K562 (cell line): ENCODE measurements around the gene CDRT4. TPM values are rescaled to one million over a fixed set of nuclear protein-coding genes. Genes with fewer than 3 reads are reported as not detected.

Experiments
- ZBTB17 ChIP-seq: fragments of 450-650 bp; formaldehyde crosslinking; IDR thresholded peaks from 2 replicates; pipeline ENCODE4 v1.4.0; 2020; ENCODE audit warnings: mild to moderate bottlenecking
- polyA plus RNA-seq, 8 experiments: library from polyadenylated mRNA; depleted of rRNA in 4 of 8; stranded (reverse) in 5 of 8; unstranded in 3 of 8; fragments of >200 nt; fragmentation: Nextera tagmentation in 2 of 8; fragmentation: Illumina TruSeq in 1 of 8; extraction: Ambion mirVana in 2 of 8; extraction: Trizol in 1 of 8; gene quantifications; 2 replicates each; pipeline versions ENCODE4 v1.2.1 to v1.2.3, GENCODE V29; 2011 to 2014; ENCODE audit warnings: inconsistent platforms in 1 of 8, missing spikeins in 1 of 8
- total RNA-seq, 7 experiments: library from RNA; depleted of rRNA in 6 of 7; stranded (reverse); fragments of >200 nt in 6 of 7; fragmentation: Illumina TruSeq in 2 of 7; extraction: Trizol in 2 of 7; gene quantifications; 2 replicates each; pipeline versions ENCODE4 v1.2.1 to v1.2.3, GENCODE V29; 2011 to 2021; ENCODE audit warnings: low replicate concordance in 1 of 7
- TF ChIP-seq, protein P1 (sequence below): fragments of 450-650 bp; IDR thresholded peaks from 2 replicates; pipeline ENCODE4 v1.6.1; 2016; ENCODE audit warnings: mild to moderate bottlenecking, moderate library complexity
- TF ChIP-seq, protein P2 (sequence below), 2 experiments: fragments of 450-650 bp; IDR thresholded peaks; 2 replicates each; pipeline ENCODE4 v1.6.1; 2016

Gene CDRT4
- total and polyA plus RNA-seq, 9 of the 15 experiments (the other 6 are each of a cell fraction or from before 2014, with no cell fraction given), result 1.7 to 6.4 (median 3.5) TPM

DNA sequence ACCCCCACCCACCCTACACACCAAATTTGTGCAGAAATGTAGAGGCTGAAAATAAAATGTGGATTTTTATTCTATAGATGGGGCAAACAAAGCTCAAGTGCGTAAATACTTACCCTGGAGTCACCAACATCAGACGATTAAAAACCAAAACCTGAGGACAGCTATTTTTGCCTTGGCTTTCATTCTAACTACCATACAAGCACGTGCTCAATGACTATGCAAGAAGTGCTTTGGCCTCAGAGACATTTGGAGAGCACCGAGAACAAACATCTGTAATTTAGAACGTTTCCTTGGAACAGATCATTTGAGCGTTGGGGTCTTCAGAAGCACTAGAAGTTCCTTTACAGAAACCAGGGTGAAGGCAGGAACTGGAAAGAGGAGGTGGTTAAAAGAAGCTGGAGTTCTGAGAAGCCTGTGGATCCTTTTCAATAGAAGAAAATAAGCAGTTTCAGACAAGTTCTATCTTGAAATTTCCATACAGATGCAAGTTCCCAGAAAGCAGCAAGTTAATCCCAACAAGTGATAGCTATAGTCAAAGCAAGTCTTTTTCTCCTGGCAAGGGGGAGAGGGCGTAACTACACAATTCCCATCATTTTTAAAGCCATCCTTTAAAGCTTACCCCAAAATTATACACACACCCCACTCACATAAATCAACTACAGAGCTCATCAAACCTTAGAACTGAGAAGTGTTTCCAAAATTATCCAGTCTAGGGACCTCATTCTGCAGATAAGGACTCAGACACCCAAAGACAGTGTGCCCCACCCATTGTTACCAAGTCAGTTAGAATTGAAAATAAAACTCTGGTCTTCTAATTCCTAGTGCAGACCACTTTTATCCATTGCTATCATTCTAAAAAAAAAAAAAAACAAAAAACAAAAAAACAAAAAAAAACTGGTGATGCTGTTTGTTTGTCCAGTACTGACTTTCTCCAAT, 29.6 kb upstream of the CDRT4 start (continued):
- TF ChIP-seq, protein P1, sequence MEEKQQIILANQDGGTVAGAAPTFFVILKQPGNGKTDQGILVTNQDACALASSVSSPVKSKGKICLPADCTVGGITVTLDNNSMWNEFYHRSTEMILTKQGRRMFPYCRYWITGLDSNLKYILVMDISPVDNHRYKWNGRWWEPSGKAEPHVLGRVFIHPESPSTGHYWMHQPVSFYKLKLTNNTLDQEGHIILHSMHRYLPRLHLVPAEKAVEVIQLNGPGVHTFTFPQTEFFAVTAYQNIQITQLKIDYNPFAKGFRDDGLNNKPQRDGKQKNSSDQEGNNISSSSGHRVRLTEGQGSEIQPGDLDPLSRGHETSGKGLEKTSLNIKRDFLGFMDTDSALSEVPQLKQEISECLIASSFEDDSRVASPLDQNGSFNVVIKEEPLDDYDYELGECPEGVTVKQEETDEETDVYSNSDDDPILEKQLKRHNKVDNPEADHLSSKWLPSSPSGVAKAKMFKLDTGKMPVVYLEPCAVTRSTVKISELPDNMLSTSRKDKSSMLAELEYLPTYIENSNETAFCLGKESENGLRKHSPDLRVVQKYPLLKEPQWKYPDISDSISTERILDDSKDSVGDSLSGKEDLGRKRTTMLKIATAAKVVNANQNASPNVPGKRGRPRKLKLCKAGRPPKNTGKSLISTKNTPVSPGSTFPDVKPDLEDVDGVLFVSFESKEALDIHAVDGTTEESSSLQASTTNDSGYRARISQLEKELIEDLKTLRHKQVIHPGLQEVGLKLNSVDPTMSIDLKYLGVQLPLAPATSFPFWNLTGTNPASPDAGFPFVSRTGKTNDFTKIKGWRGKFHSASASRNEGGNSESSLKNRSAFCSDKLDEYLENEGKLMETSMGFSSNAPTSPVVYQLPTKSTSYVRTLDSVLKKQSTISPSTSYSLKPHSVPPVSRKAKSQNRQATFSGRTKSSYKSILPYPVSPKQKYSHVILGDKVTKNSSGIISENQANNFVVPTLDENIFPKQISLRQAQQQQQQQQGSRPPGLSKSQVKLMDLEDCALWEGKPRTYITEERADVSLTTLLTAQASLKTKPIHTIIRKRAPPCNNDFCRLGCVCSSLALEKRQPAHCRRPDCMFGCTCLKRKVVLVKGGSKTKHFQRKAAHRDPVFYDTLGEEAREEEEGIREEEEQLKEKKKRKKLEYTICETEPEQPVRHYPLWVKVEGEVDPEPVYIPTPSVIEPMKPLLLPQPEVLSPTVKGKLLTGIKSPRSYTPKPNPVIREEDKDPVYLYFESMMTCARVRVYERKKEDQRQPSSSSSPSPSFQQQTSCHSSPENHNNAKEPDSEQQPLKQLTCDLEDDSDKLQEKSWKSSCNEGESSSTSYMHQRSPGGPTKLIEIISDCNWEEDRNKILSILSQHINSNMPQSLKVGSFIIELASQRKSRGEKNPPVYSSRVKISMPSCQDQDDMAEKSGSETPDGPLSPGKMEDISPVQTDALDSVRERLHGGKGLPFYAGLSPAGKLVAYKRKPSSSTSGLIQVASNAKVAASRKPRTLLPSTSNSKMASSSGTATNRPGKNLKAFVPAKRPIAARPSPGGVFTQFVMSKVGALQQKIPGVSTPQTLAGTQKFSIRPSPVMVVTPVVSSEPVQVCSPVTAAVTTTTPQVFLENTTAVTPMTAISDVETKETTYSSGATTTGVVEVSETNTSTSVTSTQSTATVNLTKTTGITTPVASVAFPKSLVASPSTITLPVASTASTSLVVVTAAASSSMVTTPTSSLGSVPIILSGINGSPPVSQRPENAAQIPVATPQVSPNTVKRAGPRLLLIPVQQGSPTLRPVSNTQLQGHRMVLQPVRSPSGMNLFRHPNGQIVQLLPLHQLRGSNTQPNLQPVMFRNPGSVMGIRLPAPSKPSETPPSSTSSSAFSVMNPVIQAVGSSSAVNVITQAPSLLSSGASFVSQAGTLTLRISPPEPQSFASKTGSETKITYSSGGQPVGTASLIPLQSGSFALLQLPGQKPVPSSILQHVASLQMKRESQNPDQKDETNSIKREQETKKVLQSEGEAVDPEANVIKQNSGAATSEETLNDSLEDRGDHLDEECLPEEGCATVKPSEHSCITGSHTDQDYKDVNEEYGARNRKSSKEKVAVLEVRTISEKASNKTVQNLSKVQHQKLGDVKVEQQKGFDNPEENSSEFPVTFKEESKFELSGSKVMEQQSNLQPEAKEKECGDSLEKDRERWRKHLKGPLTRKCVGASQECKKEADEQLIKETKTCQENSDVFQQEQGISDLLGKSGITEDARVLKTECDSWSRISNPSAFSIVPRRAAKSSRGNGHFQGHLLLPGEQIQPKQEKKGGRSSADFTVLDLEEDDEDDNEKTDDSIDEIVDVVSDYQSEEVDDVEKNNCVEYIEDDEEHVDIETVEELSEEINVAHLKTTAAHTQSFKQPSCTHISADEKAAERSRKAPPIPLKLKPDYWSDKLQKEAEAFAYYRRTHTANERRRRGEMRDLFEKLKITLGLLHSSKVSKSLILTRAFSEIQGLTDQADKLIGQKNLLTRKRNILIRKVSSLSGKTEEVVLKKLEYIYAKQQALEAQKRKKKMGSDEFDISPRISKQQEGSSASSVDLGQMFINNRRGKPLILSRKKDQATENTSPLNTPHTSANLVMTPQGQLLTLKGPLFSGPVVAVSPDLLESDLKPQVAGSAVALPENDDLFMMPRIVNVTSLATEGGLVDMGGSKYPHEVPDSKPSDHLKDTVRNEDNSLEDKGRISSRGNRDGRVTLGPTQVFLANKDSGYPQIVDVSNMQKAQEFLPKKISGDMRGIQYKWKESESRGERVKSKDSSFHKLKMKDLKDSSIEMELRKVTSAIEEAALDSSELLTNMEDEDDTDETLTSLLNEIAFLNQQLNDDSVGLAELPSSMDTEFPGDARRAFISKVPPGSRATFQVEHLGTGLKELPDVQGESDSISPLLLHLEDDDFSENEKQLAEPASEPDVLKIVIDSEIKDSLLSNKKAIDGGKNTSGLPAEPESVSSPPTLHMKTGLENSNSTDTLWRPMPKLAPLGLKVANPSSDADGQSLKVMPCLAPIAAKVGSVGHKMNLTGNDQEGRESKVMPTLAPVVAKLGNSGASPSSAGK, result peak; percentile 32; the same call in 1 of the 2 replicates
- TF ChIP-seq, protein P2, sequence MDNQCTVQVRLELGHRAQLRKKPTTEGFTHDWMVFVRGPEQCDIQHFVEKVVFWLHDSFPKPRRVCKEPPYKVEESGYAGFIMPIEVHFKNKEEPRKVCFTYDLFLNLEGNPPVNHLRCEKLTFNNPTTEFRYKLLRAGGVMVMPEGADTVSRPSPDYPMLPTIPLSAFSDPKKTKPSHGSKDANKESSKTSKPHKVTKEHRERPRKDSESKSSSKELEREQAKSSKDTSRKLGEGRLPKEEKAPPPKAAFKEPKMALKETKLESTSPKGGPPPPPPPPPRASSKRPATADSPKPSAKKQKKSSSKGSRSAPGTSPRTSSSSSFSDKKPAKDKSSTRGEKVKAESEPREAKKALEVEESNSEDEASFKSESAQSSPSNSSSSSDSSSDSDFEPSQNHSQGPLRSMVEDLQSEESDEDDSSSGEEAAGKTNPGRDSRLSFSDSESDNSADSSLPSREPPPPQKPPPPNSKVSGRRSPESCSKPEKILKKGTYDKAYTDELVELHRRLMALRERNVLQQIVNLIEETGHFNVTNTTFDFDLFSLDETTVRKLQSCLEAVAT (IDR thresholded peaks at IDR 0.05), result 0 out of 4 replicates have a peak, but pooled peaks of 1 of the 2 experiments have one; percentile 40
- TF ChIP-seq ZBTB17 (CRISPR knock-in tag), result peak; percentile 71; the same call in 1 of the 2 replicates
